Fibroblast of the aortic adventitia (primary cell): Measurements from ENCODE around the gene SLC25A5. TPM values are rescaled to one million over a fixed set of nuclear protein-coding genes. Genes with fewer than 3 reads are reported as not detected.

ENCODE experiments used
- DNase-seq: peaks from one replicate; pipeline ENCODE4 v3.0.0-alpha.2; 2010; ENCODE audit warnings: low read depth
- H3K4me3 ChIP-seq: 2 replicates; pipeline ENCODE4 v1.5.1; 2011; ENCODE audit warnings: low read depth, mild to moderate bottlenecking, control low read depth, low read length, moderate library complexity
- total RNA-seq: library from RNA; depleted of rRNA; stranded (reverse); fragments of >200 nt; gene quantifications from 2 replicates; pipeline ENCODE4 v1.2.3, GENCODE V29; 2012; ENCODE audit warnings: low replicate concordance
- TF ChIP-seq, protein P1 (sequence below): IDR thresholded peaks from 2 replicates; pipeline ENCODE4 v1.5.1; 2011; ENCODE audit warnings: mild to moderate bottlenecking, low read length, control low read depth, inconsistent platforms; ENCODE audit not compliant: insufficient read depth

The SLC25A5 gene
- total RNA-seq, 1 donor: 188 TPM

DNA sequence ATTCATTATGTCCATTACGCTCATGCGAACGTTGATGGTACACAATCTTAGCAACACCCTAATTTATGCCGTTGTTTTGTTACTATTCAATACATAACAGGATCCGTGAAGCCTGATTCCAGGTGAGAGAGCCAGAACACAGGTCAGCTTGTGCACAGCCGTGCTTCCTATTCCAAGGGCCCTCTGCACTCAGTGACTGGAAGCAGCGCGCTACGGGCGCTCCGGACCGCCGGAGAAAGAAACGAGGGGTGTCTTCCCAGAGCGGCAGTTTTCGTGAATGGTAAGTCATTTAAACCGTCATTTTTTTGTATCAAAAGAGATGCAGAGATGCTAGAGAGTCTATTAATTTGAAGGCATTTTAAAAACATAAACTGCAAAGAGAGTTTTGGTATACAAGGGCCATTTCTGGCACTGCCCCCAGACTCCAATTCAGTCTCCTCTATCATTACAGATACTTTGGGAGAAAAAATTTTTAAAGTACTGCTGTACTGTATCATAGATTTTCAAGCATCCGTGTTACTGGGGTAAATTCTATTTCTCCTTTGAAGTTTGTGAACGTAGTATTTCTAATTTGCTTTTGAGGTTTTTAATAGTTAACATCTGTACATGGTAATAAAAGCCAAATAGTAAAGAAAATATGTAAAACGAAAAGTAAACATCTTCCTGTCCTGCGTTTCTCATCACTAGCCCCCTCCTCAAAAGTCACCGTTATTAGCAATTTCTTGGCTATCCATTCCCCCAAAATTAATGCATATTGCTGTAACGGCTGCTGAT, 6.6 kb downstream of the SLC25A5 start:
- TF ChIP-seq, protein P1, sequence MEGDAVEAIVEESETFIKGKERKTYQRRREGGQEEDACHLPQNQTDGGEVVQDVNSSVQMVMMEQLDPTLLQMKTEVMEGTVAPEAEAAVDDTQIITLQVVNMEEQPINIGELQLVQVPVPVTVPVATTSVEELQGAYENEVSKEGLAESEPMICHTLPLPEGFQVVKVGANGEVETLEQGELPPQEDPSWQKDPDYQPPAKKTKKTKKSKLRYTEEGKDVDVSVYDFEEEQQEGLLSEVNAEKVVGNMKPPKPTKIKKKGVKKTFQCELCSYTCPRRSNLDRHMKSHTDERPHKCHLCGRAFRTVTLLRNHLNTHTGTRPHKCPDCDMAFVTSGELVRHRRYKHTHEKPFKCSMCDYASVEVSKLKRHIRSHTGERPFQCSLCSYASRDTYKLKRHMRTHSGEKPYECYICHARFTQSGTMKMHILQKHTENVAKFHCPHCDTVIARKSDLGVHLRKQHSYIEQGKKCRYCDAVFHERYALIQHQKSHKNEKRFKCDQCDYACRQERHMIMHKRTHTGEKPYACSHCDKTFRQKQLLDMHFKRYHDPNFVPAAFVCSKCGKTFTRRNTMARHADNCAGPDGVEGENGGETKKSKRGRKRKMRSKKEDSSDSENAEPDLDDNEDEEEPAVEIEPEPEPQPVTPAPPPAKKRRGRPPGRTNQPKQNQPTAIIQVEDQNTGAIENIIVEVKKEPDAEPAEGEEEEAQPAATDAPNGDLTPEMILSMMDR: no peak
- no peak for DNase-seq
- no peak overlapping the region for H3K4me3 ChIP-seq

DNA sequence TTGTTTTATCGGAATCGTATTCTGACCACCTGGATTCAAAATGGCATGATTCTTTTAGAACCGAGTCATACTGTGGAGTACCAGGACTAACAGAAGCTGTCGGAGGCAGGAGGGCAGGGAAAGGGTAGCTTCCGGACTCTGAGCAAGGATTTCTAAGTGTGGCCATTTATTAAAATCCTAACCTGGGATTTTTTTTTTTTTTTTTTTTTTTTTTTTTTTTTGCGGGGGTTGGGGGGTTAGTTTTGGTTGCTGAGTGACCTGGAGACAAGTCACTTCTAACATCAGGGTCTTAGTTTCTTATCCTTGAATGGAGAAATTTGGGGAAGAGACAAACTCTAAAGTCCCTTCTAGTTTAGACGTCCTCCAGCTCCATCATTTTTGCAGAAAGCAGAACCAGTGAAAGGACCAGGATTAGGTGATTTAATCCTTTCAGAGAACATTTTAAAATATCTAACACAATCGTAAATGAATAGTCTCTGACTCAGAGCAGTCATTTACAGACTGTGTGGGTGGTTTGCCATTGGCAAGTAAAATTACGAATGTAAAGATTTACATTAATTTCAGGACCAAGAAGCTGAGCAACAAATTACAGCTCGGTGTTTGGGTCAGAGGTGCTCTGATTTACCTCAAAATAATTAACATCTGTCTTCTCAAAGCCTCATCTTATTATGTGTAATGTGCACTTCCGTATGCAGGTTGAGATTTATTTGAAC, 7.3 kb downstream of the SLC25A5 start:
- H3K4me3 ChIP-seq: no peak overlapping the region
- DNase-seq: no peak
- TF ChIP-seq, protein P1: no peak

DNA sequence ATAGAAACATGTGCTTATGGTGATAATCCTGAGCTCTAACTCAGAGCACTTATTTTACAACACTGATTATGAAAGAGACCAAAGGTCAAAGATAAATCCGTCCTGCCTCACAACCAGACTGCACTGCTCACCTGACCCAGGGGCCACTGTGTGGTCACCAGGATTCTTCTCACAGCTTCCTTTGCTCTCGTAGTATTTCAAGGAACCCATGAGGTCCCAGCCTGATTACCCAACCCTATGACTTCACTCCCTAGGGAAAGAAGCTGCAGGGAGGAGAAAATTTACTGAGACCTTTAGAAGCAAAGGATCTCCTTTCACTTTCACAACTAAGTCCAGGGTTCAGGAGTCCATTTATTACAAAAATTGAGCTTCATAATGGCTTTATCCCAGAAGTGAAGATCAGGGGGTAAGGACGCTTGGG, 9.6 kb downstream of the SLC25A5 start:
- H3K4me3 ChIP-seq: no peak overlapping the region
- peak; percentile 89 for DNase-seq
- TF ChIP-seq, protein P1: no peak

DNA sequence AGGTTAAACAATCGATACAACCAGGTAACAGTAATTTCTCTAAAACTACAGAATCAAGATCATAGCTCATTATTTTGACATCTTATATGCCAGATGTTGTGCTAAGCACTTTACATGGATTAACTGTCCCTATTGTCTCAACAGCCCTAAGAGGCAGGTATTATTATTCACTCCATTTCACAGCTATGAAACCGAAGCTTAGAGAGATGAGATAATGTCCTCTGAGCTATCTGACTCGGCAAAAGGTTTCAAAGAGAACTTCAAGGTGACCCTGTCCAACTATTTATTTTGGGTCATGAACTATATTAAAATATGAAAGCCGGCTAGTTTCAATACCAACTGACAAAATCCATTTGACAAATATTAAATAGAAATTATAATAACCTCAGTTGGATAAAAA, 10.3 kb downstream of the SLC25A5 start:
- no peak overlapping the region for H3K4me3 ChIP-seq
- TF ChIP-seq, protein P1: no peak
- no peak for DNase-seq

DNA sequence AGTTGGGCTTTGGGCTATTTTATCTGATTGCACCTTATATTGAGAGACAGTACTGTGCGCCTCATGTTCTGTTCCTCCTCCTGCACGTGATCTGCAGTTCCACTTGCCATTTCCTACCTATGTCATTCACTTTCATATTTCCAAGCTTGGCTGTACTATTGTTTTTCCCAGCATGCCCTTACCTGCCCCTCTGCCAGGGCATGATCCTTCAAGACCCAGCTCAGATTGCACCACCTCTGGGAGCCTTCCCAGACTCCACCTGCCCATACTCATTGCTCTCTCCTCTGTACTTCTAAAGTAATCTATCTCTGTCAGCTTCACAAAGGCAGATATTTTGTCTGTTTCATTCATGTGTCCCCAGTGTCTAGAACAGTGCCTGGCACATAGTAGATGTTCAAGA, 11.6 kb downstream of the SLC25A5 start:
- TF ChIP-seq, protein P1: no peak
- H3K4me3 ChIP-seq: no peak overlapping the region
- no peak for DNase-seq

DNA sequence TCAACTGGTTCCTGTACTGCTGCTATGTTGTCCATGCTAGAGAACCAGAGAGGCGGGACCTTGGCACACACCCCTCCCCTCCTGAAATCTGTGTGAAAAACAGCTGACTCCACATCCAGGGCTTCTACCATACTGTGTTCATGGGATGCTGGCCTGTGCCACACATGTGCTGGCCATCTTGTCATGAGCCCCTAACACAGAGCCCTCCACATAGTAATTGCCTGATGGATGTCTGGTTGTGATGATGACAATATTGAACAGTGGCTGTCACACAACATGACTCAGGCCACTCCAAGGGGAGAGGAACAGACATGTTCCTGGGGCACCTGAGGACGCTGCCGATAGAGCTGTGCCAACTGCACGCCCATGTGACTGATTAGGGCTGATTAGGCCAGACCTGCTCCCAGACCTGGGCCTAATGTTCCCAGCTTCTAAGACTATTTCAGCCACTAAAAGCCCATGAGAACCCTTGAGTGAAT, 13.1 kb downstream of the SLC25A5 start:
- H3K4me3 ChIP-seq: no peak overlapping the region
- DNase-seq: no peak
- TF ChIP-seq, protein P1: no peak
